IMR-90 (cell line): ENCODE results near the gene NRM. TPM values are rescaled to one million over a fixed set of nuclear protein-coding genes. Genes with fewer than 3 reads are reported as not detected.

ENCODE experiments used
- ATAC-seq: fragments of 200-7000 bp; cut with Tn5 transposase; 2 replicates; pipeline ENCODE4 v1.9.1; 2020; ENCODE audit warnings: low read depth, mild to moderate bottlenecking, moderate library complexity
- BruUV-seq: library from RNA; stranded (reverse); fragments of 400-500 nt; replicated peaks from 2 replicates; lab custom pipeline; 2021; lab: Mats Ljungman, UMichigan
- CTCF ChIA-PET: fragments of 300-600 bp; formaldehyde crosslinking; extraction: SDS; loops from one replicate; lab custom pipeline; 2021; ENCODE audit warnings: antibody characterized with exemption; lab: Yijun Ruan, JAX
- POLR2A ChIA-PET: fragments of 300-600 bp; sonication (Branson Sonifier 250); formaldehyde crosslinking; loops from one replicate; lab custom pipeline; 2022; ENCODE audit warnings: antibody characterized with exemption; ENCODE audit not compliant: unreplicated experiment; lab: Charles Lee
- DNase-seq: peaks from one replicate; pipeline ENCODE4 v3.0.0; 2013
- H2AFZ ChIP-seq: replicated peaks from 2 replicates; pipeline ENCODE3; 2013; ENCODE audit warnings: low read length, mild to moderate bottlenecking; ENCODE audit not compliant: poor library complexity
- H2AK5ac ChIP-seq: 2 replicates; pipeline ENCODE4 v1.6.1; 2013; ENCODE audit warnings: low read depth, low read length, inconsistent platforms
- H2AK9ac ChIP-seq: replicated peaks from 2 replicates; pipeline ENCODE3; 2013; ENCODE audit warnings: mild to moderate bottlenecking, low read depth, low read length, moderate library complexity; ENCODE audit not compliant: poor library complexity
- H2BK120ac ChIP-seq: 2 replicates; pipeline ENCODE4 v1.6.1; 2013; ENCODE audit warnings: low read depth, low read length, inconsistent platforms
- H2BK15ac ChIP-seq: 3 replicates; pipeline ENCODE4 v1.6.1; 2013; ENCODE audit warnings: low read depth, low read length, inconsistent platforms
- H2BK20ac ChIP-seq: 2 replicates; pipeline ENCODE4 v1.6.1; 2013; ENCODE audit warnings: low read depth, mild to moderate bottlenecking, inconsistent platforms, low read length, moderate library complexity
- H2BK5ac ChIP-seq: 2 replicates; pipeline ENCODE4 v1.6.1; 2013; ENCODE audit warnings: mild to moderate bottlenecking, low read depth, low read length, inconsistent platforms; ENCODE audit not compliant: poor library complexity, severe bottlenecking
- H3K14ac ChIP-seq: replicated peaks from 2 replicates; pipeline ENCODE4 v1.6.1; 2013; ENCODE audit warnings: low read depth, low read length, inconsistent platforms
- H3K18ac ChIP-seq: 2 replicates; pipeline ENCODE4 v1.6.1; 2013; ENCODE audit warnings: low read depth, low read length, control low read depth
- H3K23ac ChIP-seq: 2 replicates; pipeline ENCODE4 v1.6.1; 2013; ENCODE audit warnings: low read depth, low read length, inconsistent platforms
- H3K27ac ChIP-seq: 2 replicates; pipeline ENCODE4 v1.5.1; 2013; ENCODE audit warnings: mild to moderate bottlenecking, control low read depth, low read length; ENCODE audit not compliant: insufficient read depth
- H3K27me3 ChIP-seq: 2 replicates; pipeline ENCODE4 v1.6.1; 2013; ENCODE audit warnings: low read length; ENCODE audit not compliant: control insufficient read depth, insufficient read depth
- H3K36me3 ChIP-seq: 2 replicates; pipeline ENCODE4 v1.6.1; 2013; ENCODE audit warnings: low read length, mixed read lengths; ENCODE audit not compliant: control insufficient read depth, insufficient read depth
- H3K4ac ChIP-seq: 2 replicates; pipeline ENCODE4 v1.6.1; 2013; ENCODE audit warnings: low read depth, low read length, inconsistent platforms
- H3K4me1 ChIP-seq: 2 replicates; pipeline ENCODE4 v1.6.1; 2013; ENCODE audit warnings: low read length, mixed read lengths; ENCODE audit not compliant: control insufficient read depth, insufficient read depth
- H3K4me2 ChIP-seq: 2 replicates; pipeline ENCODE4 v1.6.1; 2013; ENCODE audit warnings: low read depth, mild to moderate bottlenecking, control low read depth, low read length, moderate library complexity
- H3K4me3 ChIP-seq: 2 replicates; pipeline ENCODE4 v1.5.1; 2013; ENCODE audit warnings: low read depth, mild to moderate bottlenecking, control low read depth, low read length, moderate library complexity; ENCODE audit not compliant: insufficient read depth
- H3K56ac ChIP-seq: 2 replicates; pipeline ENCODE4 v1.6.1; 2013; ENCODE audit warnings: low read length, inconsistent platforms; ENCODE audit not compliant: insufficient read depth; ENCODE audit errors: extremely low read depth
- H3K79me1 ChIP-seq, 2 experiments: 2 replicates each; pipeline ENCODE4 v1.6.1; 2013; ENCODE audit warnings: low read length in 2 of 2, inconsistent platforms in 1 of 2, low read depth in 1 of 2
- H3K9ac ChIP-seq: 2 replicates; pipeline ENCODE4 v1.6.1; 2013; ENCODE audit warnings: low read depth, low read length, control low read depth
- H3K9me1 ChIP-seq: 2 replicates; pipeline ENCODE4 v1.6.1; 2013; ENCODE audit warnings: low read length, inconsistent platforms; ENCODE audit not compliant: insufficient read depth
- H3K9me3 ChIP-seq: 2 replicates; pipeline ENCODE4 v1.6.1; 2013; ENCODE audit warnings: low read length; ENCODE audit not compliant: control insufficient read depth, insufficient read depth
- H4K20me1 ChIP-seq: 2 replicates; pipeline ENCODE4 v1.6.1; 2013; ENCODE audit warnings: low read length, inconsistent platforms; ENCODE audit not compliant: insufficient read depth
- H4K5ac ChIP-seq: 2 replicates; pipeline ENCODE4 v1.6.1; 2013; ENCODE audit warnings: mild to moderate bottlenecking, low read depth, low read length, control low read depth
- H4K8ac ChIP-seq, 2 experiments: 2 replicates each; pipeline ENCODE4 v1.6.1; 2013; ENCODE audit warnings: low read depth in 2 of 2, low read length in 2 of 2, control low read depth in 1 of 2, inconsistent platforms in 1 of 2
- H4K91ac ChIP-seq: 2 replicates; pipeline ENCODE4 v1.6.1; 2013; ENCODE audit warnings: low read depth, low read length, inconsistent platforms; ENCODE audit not compliant: insufficient read depth
- BHLHE40 ChIP-seq: fragments of 150-350 bp; IDR thresholded peaks from 2 replicates; pipeline ENCODE4 v1.6.1; 2016; ENCODE audit warnings: mild to moderate bottlenecking, low read depth, low read length
- CEBPB ChIP-seq: IDR thresholded peaks from 2 replicates; pipeline ENCODE4 v1.6.1; 2012; ENCODE audit warnings: low read depth, low read length, improper control_type of control experiment
- CHD1 ChIP-seq: IDR thresholded peaks from 2 replicates; pipeline ENCODE4 v1.6.1; 2012; ENCODE audit warnings: low read depth, low read length, improper control_type of control experiment
- FOS ChIP-seq: fragments of 150-350 bp; IDR thresholded peaks from 2 replicates; pipeline ENCODE4 v1.6.1; 2016; ENCODE audit warnings: low read depth, low read length
- MAFK ChIP-seq: IDR thresholded peaks from 2 replicates; pipeline ENCODE4 v1.6.1; 2012; ENCODE audit warnings: low read depth, low read length, improper control_type of control experiment
- MAZ ChIP-seq: IDR thresholded peaks from 2 replicates; pipeline ENCODE4 v1.6.1; 2012; ENCODE audit warnings: low read depth, mild to moderate bottlenecking, low read length, improper control_type of control experiment, moderate library complexity, borderline replicate concordance
- MXI1 ChIP-seq: IDR thresholded peaks from 2 replicates; pipeline ENCODE4 v1.6.1; 2012; ENCODE audit warnings: low read depth, mild to moderate bottlenecking, low read length, moderate library complexity, borderline replicate concordance
- POLR2A ChIP-seq: IDR thresholded peaks from 2 replicates; pipeline ENCODE4 v1.6.1; 2012; ENCODE audit warnings: mild to moderate bottlenecking, low read depth, low read length
- RAD21 ChIP-seq: IDR thresholded peaks from 2 replicates; pipeline ENCODE4 v1.6.1; 2012; ENCODE audit warnings: low read length, improper control_type of control experiment
- RFX5 ChIP-seq: IDR thresholded peaks from 2 replicates; pipeline ENCODE4 v1.8.0; 2012; ENCODE audit warnings: low read depth, mild to moderate bottlenecking, low read length, moderate library complexity
- SMC3 ChIP-seq: fragments of 150-350 bp; IDR thresholded peaks from 2 replicates; pipeline ENCODE4 v1.6.1; 2016; ENCODE audit warnings: low read depth, mild to moderate bottlenecking, antibody characterized with exemption, low read length, moderate library complexity
- USF2 ChIP-seq: fragments of 150-350 bp; IDR thresholded peaks from 2 replicates; pipeline ENCODE4 v1.6.1; 2017; ENCODE audit warnings: mild to moderate bottlenecking, antibody characterized with exemption, low read length, low read depth
- WGBS, 2 experiments: methylation state at CpG; one replicate each; pipeline versions ENCODE4 v1.1.5 to v1.1.7; 2013; ENCODE audit warnings: missing lambda C conversion rate in 2 of 2; ENCODE audit not compliant: insufficient read length in 1 of 2; ENCODE audit errors: extremely low coverage in 2 of 2; 5-methylcytosine and 5-hydroxymethylcytosine counted together
- dilution Hi-C: fragments of 300-500 bp; cut with HindIII; formaldehyde crosslinking; loops from one replicate; pipeline ENCODE4 v1.14.3; 2018; ENCODE audit warnings: low sequenced_read_pairs; ENCODE audit not compliant: unreplicated experiment
- in situ Hi-C: fragments of 300-500 bp; cut with MboI; formaldehyde crosslinking; loops from 3 replicates; pipeline ENCODE4 v1.14.3; 2019; ENCODE audit warnings: low sequenced_read_pairs, inconsistent platforms, mixed read lengths
- intact Hi-C: fragments of 100-400 bp; cut with micrococcal nuclease; formaldehyde crosslinking; loops from 2 replicates; pipeline ENCODE4 v1.10.0; 2022
- polyA plus RNA-seq, 3 experiments: library from polyadenylated mRNA; depleted of rRNA; stranded (reverse); fragments of >200 nt; gene quantifications; 2 replicates each; pipeline ENCODE4 v1.2.3, GENCODE V29; 2012; ENCODE audit warnings: low replicate concordance in 1 of 3
- total RNA-seq: library from RNA; depleted of rRNA; stranded (reverse); fragments of >200 nt; gene quantifications from 2 replicates; pipeline ENCODE4 v1.2.3, GENCODE V29; 2012
- TF ChIP-seq, protein P1 (sequence below): conservative IDR thresholded peaks from 2 replicates; pipeline ENCODE4 v1.5.1; 2012; ENCODE audit warnings: mild to moderate bottlenecking, low read depth, low read length, improper control_type of control experiment
- TF ChIP-seq, protein P2 (sequence below): fragments of 150-350 bp; IDR thresholded peaks from 2 replicates; pipeline ENCODE4 v1.6.1; 2016; ENCODE audit warnings: low read depth, mild to moderate bottlenecking, low read length, moderate library complexity, borderline replicate concordance

The NRM gene
- total and polyA plus RNA-seq, 2 of the 4 experiments (the other 2 are of a cell fraction), result 2.2 to 27.0 TPM

DNA sequence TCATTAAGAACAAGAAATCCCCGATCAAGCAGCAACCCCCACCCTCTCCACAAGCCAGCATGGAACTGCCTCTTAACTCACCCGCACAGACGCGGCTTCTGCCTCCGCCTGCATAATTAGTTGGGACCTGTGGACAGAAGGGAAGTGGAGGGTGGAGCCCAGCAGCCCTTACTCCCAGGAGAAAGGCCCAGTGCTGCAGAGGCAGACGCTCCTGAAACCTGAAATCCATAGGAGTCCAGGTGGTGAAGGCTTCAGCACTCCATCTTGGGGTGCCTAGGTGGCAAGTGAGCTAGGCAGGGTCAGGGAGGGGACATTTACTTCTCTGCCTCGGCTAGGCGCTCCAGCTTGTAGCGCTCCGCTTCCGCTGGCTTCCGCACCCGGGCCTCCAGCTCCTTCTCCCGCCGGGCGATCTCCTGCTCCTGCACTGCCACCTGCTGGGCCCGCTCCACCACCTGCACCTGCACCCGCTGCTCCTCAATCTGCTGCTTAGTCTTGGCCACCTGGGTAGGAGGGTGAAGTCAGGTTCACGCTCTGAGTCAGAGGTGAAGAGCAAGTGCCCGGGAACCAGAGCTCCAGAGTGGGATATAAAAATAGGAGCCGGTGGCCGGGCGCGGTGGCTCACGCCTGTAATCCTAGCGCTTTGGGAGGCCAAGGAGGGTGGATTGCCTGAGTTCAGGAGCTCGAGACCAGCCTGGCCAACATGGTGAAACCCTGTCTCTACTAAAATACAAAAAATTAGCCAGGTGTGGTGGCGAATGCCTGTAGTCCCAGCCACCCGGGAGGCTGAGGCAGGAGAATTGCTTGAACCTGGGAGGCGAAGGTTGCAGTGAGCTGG is 40.0 kb upstream of the NRM start:
- WGBS, 2 experiments, result 73% methylated on average over 12 of the region's 30 CpGs; no CpG with 5 or more reads in 1 of the 2 experiments
- no peak overlapping the region for H3K4me3 ChIP-seq
- DNase-seq, result peak; percentile 47
- no peaks in the 10 kb centered on the region for H3K27me3 ChIP-seq
- no peak overlapping the region for H2BK5ac ChIP-seq
- peaks cover 3% of the 10 kb centered on the region; the same call in 1 of the 2 replicates for H3K9me1 ChIP-seq
- dilution Hi-C loops, result no loop called here
- H2AK5ac ChIP-seq, result no peak overlapping the region
- POLR2A ChIA-PET, result interaction anchor here (0.6 kb wide), 1 partner anchor 61 kb away, joined by 3 read pairs; no protein-coding TSS in a partner anchor
- no peak overlapping the region for H4K8ac ChIP-seq
- ATAC-seq, result no peak
- H3K79me1 ChIP-seq, result peaks cover 39 to 66% of the 10 kb centered on the region in 2 experiments
- H2AFZ ChIP-seq, result peak overlapping the region; percentile 49
- H3K4me1 ChIP-seq, result peaks cover under 1% of the 10 kb centered on the region; the same call in 1 of the 2 replicates
- no peak overlapping the region for H4K5ac ChIP-seq
- H4K20me1 ChIP-seq, result peaks cover 17% of the 10 kb centered on the region
- H3K4me2 ChIP-seq, result no peak overlapping the region
- H2BK15ac ChIP-seq, result no peak overlapping the region
- peak overlapping the region; percentile 61 for H2AK9ac ChIP-seq
- intact Hi-C loops, result no loop called here
- BruUV-seq, result no TSS peak
- CTCF ChIA-PET, result no interaction called here
- H3K23ac ChIP-seq, result no peak overlapping the region
- no peak overlapping the region for H3K9ac ChIP-seq
- no peak overlapping the region for H3K27ac ChIP-seq
- no peak overlapping the region for H3K56ac ChIP-seq
- no peak overlapping the region for H3K14ac ChIP-seq
- H4K91ac ChIP-seq, result no peak overlapping the region
- in situ Hi-C loops, result no loop called here
- H3K9me3 ChIP-seq, result no peaks in the 10 kb centered on the region
- no peak overlapping the region for H2BK20ac ChIP-seq
- TF ChIP-seq MAFK, result no peak
- no peak for TF ChIP-seq CHD1
- TF ChIP-seq RFX5, result no peak
- no peak for TF ChIP-seq FOS
- TF ChIP-seq SMC3, result 0 out of 2 replicates have a peak, but pooled peaks have one; percentile 7
- peak; percentile 43 for TF ChIP-seq RAD21
- TF ChIP-seq MAZ, result no peak
- TF ChIP-seq, protein P1, sequence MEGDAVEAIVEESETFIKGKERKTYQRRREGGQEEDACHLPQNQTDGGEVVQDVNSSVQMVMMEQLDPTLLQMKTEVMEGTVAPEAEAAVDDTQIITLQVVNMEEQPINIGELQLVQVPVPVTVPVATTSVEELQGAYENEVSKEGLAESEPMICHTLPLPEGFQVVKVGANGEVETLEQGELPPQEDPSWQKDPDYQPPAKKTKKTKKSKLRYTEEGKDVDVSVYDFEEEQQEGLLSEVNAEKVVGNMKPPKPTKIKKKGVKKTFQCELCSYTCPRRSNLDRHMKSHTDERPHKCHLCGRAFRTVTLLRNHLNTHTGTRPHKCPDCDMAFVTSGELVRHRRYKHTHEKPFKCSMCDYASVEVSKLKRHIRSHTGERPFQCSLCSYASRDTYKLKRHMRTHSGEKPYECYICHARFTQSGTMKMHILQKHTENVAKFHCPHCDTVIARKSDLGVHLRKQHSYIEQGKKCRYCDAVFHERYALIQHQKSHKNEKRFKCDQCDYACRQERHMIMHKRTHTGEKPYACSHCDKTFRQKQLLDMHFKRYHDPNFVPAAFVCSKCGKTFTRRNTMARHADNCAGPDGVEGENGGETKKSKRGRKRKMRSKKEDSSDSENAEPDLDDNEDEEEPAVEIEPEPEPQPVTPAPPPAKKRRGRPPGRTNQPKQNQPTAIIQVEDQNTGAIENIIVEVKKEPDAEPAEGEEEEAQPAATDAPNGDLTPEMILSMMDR, result peak; percentile 44
- no peak for TF ChIP-seq MXI1
- no peak for TF ChIP-seq USF2
- TF ChIP-seq CEBPB, result no peak
- TF ChIP-seq BHLHE40, result no peak
- TF ChIP-seq POLR2A, result no peak
- TF ChIP-seq, protein P2, sequence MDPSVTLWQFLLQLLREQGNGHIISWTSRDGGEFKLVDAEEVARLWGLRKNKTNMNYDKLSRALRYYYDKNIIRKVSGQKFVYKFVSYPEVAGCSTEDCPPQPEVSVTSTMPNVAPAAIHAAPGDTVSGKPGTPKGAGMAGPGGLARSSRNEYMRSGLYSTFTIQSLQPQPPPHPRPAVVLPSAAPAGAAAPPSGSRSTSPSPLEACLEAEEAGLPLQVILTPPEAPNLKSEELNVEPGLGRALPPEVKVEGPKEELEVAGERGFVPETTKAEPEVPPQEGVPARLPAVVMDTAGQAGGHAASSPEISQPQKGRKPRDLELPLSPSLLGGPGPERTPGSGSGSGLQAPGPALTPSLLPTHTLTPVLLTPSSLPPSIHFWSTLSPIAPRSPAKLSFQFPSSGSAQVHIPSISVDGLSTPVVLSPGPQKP, result no peak
- no peak overlapping the region for H3K4ac ChIP-seq
- peaks cover 55% of the 10 kb centered on the region for H3K36me3 ChIP-seq
- no peak overlapping the region for H3K18ac ChIP-seq
- no peak overlapping the region for H2BK120ac ChIP-seq
